ENCODE results near the gene LMF1. TPM values are rescaled to one million over a fixed set of nuclear protein-coding genes. Genes with fewer than 3 reads are reported as not detected.
"Not testable (repeated sequence)": the region's sequence is repeated elsewhere in the genome, so short reads cannot be mapped to it uniquely, and the experiment has no call there.

The LMF1 gene
- total RNA-seq, 1 experiment from 2014 or later: 12.2 TPM

DNA sequence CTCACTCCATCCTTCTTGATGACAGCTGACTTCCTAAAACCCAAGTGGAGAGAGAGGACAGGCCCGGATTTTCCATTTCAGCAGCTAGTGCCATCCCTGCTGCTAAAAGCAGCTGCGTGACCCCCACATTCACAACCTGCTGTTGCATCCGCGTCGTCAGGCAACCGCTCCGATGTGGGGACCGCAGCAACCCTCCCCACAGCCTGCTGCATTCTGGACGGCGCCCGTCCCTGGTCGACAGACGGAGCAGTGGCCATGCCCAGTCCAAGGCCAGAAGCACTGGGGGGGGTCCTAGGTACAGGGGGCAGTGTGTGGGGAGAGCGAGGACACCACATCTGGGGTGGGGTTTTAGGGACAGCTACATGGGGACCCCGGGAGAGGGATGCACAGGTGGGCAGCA is 82.3 kb downstream of the LMF1 start:
- H3K36me3 ChIP-seq (ENCODE audit: insufficient read depth, low read length); H3K9me3 ChIP-seq (ENCODE audit: low read length); H2AFZ ChIP-seq (ENCODE audit: low read length); H3K4me3 ChIP-seq (ENCODE audit: low read length); DNase-seq; H3K9me2 ChIP-seq (replicated peaks; ENCODE audit: insufficient read depth, low read length); H3K9ac ChIP-seq (ENCODE audit: low read length); H3K27me3 ChIP-seq (ENCODE audit: low read length); H4K20me1 ChIP-seq (ENCODE audit: insufficient read depth, low read depth, low read length); H3K4me2 ChIP-seq (ENCODE audit: low read depth, low read length, poor library complexity, severe bottlenecking); H3K4me1 ChIP-seq (ENCODE audit: low read length); H3K27ac ChIP-seq (ENCODE audit: low read length); H3K79me2 ChIP-seq (ENCODE audit: low read length): not testable (repeated sequence)

DNA sequence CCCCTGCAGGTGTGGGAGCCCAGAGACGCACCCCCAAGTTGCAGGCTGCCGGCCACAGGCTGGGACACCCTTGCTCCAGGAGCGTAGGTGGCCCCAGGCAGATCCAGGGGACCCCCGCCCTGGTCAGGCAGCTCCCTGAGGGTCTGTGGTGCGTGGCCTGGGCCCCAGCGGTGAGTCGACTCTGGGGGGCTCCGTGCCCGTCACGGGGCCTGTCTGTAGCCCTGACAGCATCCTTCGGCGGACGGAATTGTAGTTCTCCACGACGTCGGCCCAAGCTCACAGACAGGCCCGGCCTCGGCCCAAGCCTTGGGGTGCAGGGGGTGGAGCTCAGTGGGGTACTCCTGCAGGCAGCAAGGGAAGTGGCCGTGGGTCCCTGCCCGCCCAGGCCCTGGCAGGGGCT is 82.9 kb downstream of the LMF1 start:
- no peaks in the 10 kb centered on the region for H3K9me3 ChIP-seq (ENCODE audit: low read length)
- H3K9me2 ChIP-seq (replicated peaks; ENCODE audit: insufficient read depth, low read length): no peaks in the 10 kb centered on the region
- no peaks in the 10 kb centered on the region for H3K79me2 ChIP-seq (ENCODE audit: low read length)
- no peak overlapping the region for H3K4me3 ChIP-seq (ENCODE audit: low read length)
- no peaks in the 10 kb centered on the region for H4K20me1 ChIP-seq (ENCODE audit: insufficient read depth, low read depth, low read length)
- H3K4me1 ChIP-seq (ENCODE audit: low read length): no peaks in the 10 kb centered on the region
- H2AFZ ChIP-seq (ENCODE audit: low read length): no peak overlapping the region
- no peak overlapping the region for H3K4me2 ChIP-seq (ENCODE audit: low read depth, low read length, poor library complexity, severe bottlenecking)
- H3K9ac ChIP-seq (ENCODE audit: low read length): no peak overlapping the region
- no peaks in the 10 kb centered on the region for H3K27me3 ChIP-seq (ENCODE audit: low read length)
- DNase-seq: no peak
- no peak overlapping the region for H3K27ac ChIP-seq (ENCODE audit: low read length)
- no peaks in the 10 kb centered on the region for H3K36me3 ChIP-seq (ENCODE audit: insufficient read depth, low read length)

DNA sequence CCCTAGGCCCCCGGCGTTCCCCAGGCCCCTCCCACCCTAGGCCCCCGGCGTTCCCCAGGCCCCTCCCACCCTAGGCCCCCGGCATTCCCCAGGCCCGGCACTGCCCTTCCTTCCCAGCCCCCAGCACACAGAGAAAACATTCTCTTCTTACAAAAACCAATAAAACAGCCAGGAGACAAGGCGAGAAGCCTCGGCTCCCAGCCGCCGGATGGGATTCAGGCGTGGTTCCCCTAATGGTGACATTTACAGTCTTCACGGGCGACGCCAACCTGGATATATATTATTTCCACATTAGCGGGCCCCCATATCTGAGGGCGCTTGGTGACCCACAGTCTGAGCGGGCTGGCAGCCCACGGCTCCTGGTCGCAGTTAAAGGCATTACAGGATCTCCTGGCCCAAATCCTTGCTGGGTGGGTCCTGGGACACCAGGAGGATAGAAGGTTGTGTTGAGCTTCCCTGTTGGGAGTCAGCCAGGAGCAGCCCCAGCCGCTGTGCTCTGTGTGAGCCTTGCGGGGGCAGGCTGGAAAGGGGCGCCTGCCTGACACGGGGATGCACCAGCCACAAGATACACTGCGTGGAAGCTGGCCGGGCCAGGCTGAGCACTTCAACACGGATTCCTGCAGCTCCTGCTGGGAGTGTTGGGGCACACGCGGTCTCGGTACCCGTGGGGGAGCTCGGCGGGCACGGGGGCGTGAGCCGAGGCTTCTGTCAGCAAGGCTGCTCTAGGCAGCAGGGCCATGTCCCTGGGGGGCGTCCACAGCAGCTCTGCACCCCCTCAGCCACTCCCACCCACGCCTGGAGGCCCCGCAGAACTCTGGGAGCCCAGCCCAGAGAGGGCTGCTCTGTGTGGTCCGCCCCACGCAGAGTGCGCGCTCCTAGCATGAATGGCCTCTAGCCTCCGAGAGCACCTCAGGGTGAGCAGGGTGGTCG is 83.7 kb downstream of the LMF1 start:
- H3K4me3 ChIP-seq (ENCODE audit: low read length): no peak overlapping the region
- no peaks in the 10 kb centered on the region for H3K79me2 ChIP-seq (ENCODE audit: low read length)
- no peaks in the 10 kb centered on the region for H3K9me2 ChIP-seq (replicated peaks; ENCODE audit: insufficient read depth, low read length)
- H2AFZ ChIP-seq (ENCODE audit: low read length): no peak overlapping the region
- H3K4me1 ChIP-seq (ENCODE audit: low read length): no peaks in the 10 kb centered on the region
- no peak overlapping the region for H3K4me2 ChIP-seq (ENCODE audit: low read depth, low read length, poor library complexity, severe bottlenecking)
- H3K9ac ChIP-seq (ENCODE audit: low read length): no peak overlapping the region
- H4K20me1 ChIP-seq (ENCODE audit: insufficient read depth, low read depth, low read length): no peaks in the 10 kb centered on the region
- no peaks in the 10 kb centered on the region for H3K36me3 ChIP-seq (ENCODE audit: insufficient read depth, low read length)
- H3K9me3 ChIP-seq (ENCODE audit: low read length): no peaks in the 10 kb centered on the region
- no peak overlapping the region for H3K27ac ChIP-seq (ENCODE audit: low read length)
- DNase-seq: no peak
- no peaks in the 10 kb centered on the region for H3K27me3 ChIP-seq (ENCODE audit: low read length)

DNA sequence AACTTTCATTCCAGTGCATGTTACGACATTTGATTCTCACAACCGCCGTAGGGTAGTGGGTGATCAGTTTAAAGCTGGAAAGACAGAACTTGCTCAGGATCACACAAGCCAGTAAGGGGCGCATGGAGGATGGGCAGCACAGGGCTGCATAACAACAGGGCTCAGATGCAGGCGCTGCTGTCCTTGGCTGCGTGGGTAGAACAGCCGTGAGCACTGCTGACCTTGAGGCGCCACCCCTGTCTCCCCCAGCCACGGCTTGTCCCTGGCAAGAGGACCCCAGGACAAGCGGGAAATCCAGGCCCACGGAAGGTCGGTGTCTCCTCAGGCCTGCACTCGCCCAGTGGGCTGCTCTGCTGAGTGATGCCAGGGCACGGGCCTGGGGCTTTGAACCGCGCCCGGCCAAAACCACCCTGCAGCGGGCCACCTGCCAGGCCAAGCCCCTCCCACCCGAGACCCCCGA is 84.7 kb downstream of the LMF1 start:
- no peak for DNase-seq
- Histone ChIP-seq H2AFZ (ENCODE audit: low read length) (no peak overlapping the region), H3K79me2 (ENCODE audit: low read length) (no peaks in the 10 kb centered on the region), H3K27ac (ENCODE audit: low read length) (no peak overlapping the region), H3K27me3 (ENCODE audit: low read length) (no peaks in the 10 kb centered on the region), H3K4me1 (ENCODE audit: low read length) (no peaks in the 10 kb centered on the region), H4K20me1 (ENCODE audit: insufficient read depth, low read depth, low read length) (no peaks in the 10 kb centered on the region), H3K9me2 (replicated peaks; ENCODE audit: insufficient read depth, low read length) (no peaks in the 10 kb centered on the region), H3K9me3 (ENCODE audit: low read length) (no peaks in the 10 kb centered on the region), H3K36me3 (ENCODE audit: insufficient read depth, low read length) (no peaks in the 10 kb centered on the region), H3K4me2 (ENCODE audit: low read depth, low read length, poor library complexity, severe bottlenecking) (no peak overlapping the region), H3K4me3 (ENCODE audit: low read length) (no peak overlapping the region), H3K9ac (ENCODE audit: low read length) (no peak overlapping the region)

DNA sequence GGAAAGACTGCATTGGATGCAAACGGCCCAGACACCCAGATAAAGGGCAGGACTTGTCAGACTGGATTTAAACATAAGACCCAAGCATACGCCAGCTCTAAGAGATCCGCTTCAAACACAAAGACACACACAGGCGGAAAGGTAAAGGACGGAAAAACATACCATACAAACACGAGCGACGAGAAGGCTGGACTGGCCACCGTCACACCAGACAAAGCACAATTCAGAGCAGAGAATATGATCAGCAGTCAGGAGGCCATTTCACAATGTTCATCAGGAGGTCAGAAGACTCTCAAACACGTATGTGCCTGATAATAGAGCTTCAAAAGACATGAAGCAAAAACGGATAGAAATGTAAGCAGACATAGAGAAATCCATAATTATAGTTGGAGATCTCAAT is 85.4 kb downstream of the LMF1 start:
- Histone ChIP-seq H3K36me3 (ENCODE audit: insufficient read depth, low read length) (no peaks in the 10 kb centered on the region), H2AFZ (ENCODE audit: low read length) (no peak overlapping the region), H4K20me1 (ENCODE audit: insufficient read depth, low read depth, low read length) (no peaks in the 10 kb centered on the region), H3K27me3 (ENCODE audit: low read length) (no peaks in the 10 kb centered on the region), H3K4me2 (ENCODE audit: low read depth, low read length, poor library complexity, severe bottlenecking) (no peak overlapping the region), H3K4me1 (ENCODE audit: low read length) (no peaks in the 10 kb centered on the region), H3K79me2 (ENCODE audit: low read length) (no peaks in the 10 kb centered on the region), H3K27ac (ENCODE audit: low read length) (no peak overlapping the region), H3K4me3 (ENCODE audit: low read length) (no peak overlapping the region), H3K9ac (ENCODE audit: low read length) (no peak overlapping the region), H3K9me2 (replicated peaks; ENCODE audit: insufficient read depth, low read length) (no peaks in the 10 kb centered on the region), H3K9me3 (ENCODE audit: low read length) (no peaks in the 10 kb centered on the region)
- no peak for DNase-seq

DNA sequence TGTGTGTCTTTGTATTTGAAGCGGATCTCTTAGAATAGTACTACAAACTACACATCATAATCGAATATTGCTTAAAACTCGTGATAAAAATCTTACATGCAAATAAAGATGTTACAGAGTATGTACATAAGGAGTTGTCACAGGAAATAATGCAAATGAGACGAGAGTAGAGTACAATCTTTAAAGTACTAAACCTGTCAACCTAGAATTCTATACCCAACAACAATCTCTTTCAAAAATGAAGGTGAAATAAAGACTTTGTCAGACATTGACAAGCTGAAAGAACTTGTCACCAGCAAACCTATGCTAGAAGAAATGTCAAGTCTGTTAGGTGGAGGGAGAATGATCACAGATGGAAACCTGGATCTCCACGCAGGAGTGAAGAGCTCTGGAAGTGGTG is 86.6 kb downstream of the LMF1 start:
- Histone ChIP-seq H3K4me2 (ENCODE audit: low read depth, low read length, poor library complexity, severe bottlenecking) (no peak overlapping the region), H2AFZ (ENCODE audit: low read length) (no peak overlapping the region), H3K9ac (ENCODE audit: low read length) (no peak overlapping the region), H3K4me3 (ENCODE audit: low read length) (no peak overlapping the region), H3K36me3 (ENCODE audit: insufficient read depth, low read length) (no peaks in the 10 kb centered on the region), H3K9me2 (replicated peaks; ENCODE audit: insufficient read depth, low read length) (no peaks in the 10 kb centered on the region), H3K79me2 (ENCODE audit: low read length) (no peaks in the 10 kb centered on the region), H3K27me3 (ENCODE audit: low read length) (no peaks in the 10 kb centered on the region), H4K20me1 (ENCODE audit: insufficient read depth, low read depth, low read length) (no peaks in the 10 kb centered on the region), H3K9me3 (ENCODE audit: low read length) (no peaks in the 10 kb centered on the region), H3K27ac (ENCODE audit: low read length) (no peak overlapping the region), H3K4me1 (ENCODE audit: low read length) (no peaks in the 10 kb centered on the region)
- DNase-seq: no peak

DNA sequence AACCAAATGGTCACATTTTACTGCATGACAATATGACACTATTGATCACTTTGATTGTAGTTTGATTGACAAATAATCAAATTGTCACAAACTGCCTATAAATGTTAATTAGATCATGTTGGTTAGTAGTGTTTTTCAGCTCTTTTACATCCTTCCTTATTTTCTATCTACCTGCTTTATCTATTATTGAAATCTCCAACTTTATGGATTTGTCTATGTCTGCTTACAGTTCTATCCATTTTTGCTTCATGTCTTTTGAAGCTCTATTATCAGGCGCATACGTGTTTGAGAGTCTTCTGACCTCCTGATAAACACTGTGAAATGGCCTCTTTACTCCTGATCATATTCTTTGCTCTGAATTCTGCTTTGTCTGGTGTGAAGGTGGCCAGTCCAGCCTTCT is 87.0 kb downstream of the LMF1 start:
- Histone ChIP-seq H3K9me3 (ENCODE audit: low read length) (no peaks in the 10 kb centered on the region), H3K4me1 (ENCODE audit: low read length) (no peaks in the 10 kb centered on the region)

DNA sequence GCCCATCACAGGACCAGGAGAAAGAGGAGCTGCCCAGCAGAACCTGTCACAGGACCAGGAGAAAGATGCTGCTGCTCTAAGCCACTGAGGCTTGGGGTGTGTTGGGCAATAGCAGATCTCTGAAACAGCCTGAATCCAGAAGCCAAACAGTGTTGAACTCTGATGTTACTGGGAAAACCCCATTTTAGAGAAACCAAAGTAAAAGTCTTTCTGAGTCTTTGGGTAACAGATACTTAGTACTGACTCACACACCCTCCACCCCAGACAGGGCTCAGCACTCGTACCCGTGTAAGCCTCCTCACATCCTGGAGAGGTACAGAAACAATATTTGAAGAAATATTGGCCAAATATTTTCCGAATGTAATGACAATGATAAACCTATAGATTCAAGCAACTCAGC is 87.4 kb downstream of the LMF1 start:
- H3K27me3 ChIP-seq (ENCODE audit: low read length): no peaks in the 10 kb centered on the region
- DNase-seq: no peak
- no peak overlapping the region for H2AFZ ChIP-seq (ENCODE audit: low read length)
- H3K4me3 ChIP-seq (ENCODE audit: low read length): no peak overlapping the region
- no peaks in the 10 kb centered on the region for H3K36me3 ChIP-seq (ENCODE audit: insufficient read depth, low read length)
- no peaks in the 10 kb centered on the region for H3K9me2 ChIP-seq (replicated peaks; ENCODE audit: insufficient read depth, low read length)
- H3K79me2 ChIP-seq (ENCODE audit: low read length): no peaks in the 10 kb centered on the region
- H3K4me2 ChIP-seq (ENCODE audit: low read depth, low read length, poor library complexity, severe bottlenecking): no peak overlapping the region
- H3K9me3 ChIP-seq (ENCODE audit: low read length): no peaks in the 10 kb centered on the region
- no peak overlapping the region for H3K27ac ChIP-seq (ENCODE audit: low read length)
- no peak overlapping the region for H3K9ac ChIP-seq (ENCODE audit: low read length)
- no peaks in the 10 kb centered on the region for H3K4me1 ChIP-seq (ENCODE audit: low read length)
- no peaks in the 10 kb centered on the region for H4K20me1 ChIP-seq (ENCODE audit: insufficient read depth, low read depth, low read length)

More for the DNA sequence above, 87.0 kb downstream of the LMF1 start:
- DNase-seq: no peak
- no peak overlapping the region for H3K27ac ChIP-seq (ENCODE audit: low read length)
- no peak overlapping the region for H3K9ac ChIP-seq (ENCODE audit: low read length)
- H3K4me2 ChIP-seq (ENCODE audit: low read depth, low read length, poor library complexity, severe bottlenecking): no peak overlapping the region
- no peaks in the 10 kb centered on the region for H4K20me1 ChIP-seq (ENCODE audit: insufficient read depth, low read depth, low read length)
- no peak overlapping the region for H3K4me3 ChIP-seq (ENCODE audit: low read length)
- no peaks in the 10 kb centered on the region for H3K36me3 ChIP-seq (ENCODE audit: insufficient read depth, low read length)
- no peaks in the 10 kb centered on the region for H3K9me2 ChIP-seq (replicated peaks; ENCODE audit: insufficient read depth, low read length)
- no peaks in the 10 kb centered on the region for H3K27me3 ChIP-seq (ENCODE audit: low read length)
- H3K79me2 ChIP-seq (ENCODE audit: low read length): no peaks in the 10 kb centered on the region
- H2AFZ ChIP-seq (ENCODE audit: low read length): no peak overlapping the region
